GM12892 (cell line): Measurements from ENCODE around the gene CAMTA1.

Experiments
- POLR2A ChIP-seq: IDR thresholded peaks from 2 replicates; pipeline ENCODE4 v1.6.1; 2011; ENCODE audit warnings: low read depth, low read length, control low read depth
- POLR2AphosphoS5 ChIP-seq: IDR thresholded peaks from 2 replicates; pipeline ENCODE4 v1.6.1; 2011; ENCODE audit warnings: low read depth, low read length, control low read depth

GRCh38 chr1:6785728-6786505 lies 663 bp downstream of the CAMTA1 start:
- TF ChIP-seq POLR2A, result no peak
- no peak for TF ChIP-seq POLR2AphosphoS5
